ENCODE data around the gene FIBCD1. TPM values are rescaled to one million over a fixed set of nuclear protein-coding genes. Genes with fewer than 3 reads are reported as not detected.

FIBCD1 gene
- total and polyA plus RNA-seq, 12 donors, result 0.11 to 55.7 (median 18.3) TPM

GRCh38 chr9:130947618-130948140, 8.6 kb upstream of the FIBCD1 start:
- H3K4me3 ChIP-seq, result no peak overlapping the region
- intact Hi-C loops (cut with DNase I), result no loop called here
- H3K4me1 ChIP-seq (replicated peaks in 1 of 2), result no peaks in the 10 kb centered on the region
- WGBS, 4 donors, result 73 to 85% (median 76%) methylated on average over 5 to 13 of the region's 13 CpGs
- DNase-seq, result no peak
- TF ChIP-seq POLR2A (IDR thresholded peaks at IDR 0.05), result no peak
- TF ChIP-seq CTCF (IDR thresholded peaks at IDR 0.05), result no peak
- no peaks in the 10 kb centered on the region for H3K36me3 ChIP-seq (replicated peaks in 1 of 2)
- no peak overlapping the region for H3K27ac ChIP-seq
- peaks cover 1% of the 10 kb centered on the region for H3K27me3 ChIP-seq
- no peaks in the 10 kb centered on the region for H3K9me3 ChIP-seq (replicated peaks in 1 of 3)

- Histone ChIP-seq H3K27me3 (peaks cover 8% of the 10 kb centered on the region), H3K9me3 (replicated peaks in 1 of 3) (no peaks in the 10 kb centered on the region), H3K27ac (no peak overlapping the region), H3K36me3 (replicated peaks in 1 of 2) (no peaks in the 10 kb centered on the region), H3K4me1 (replicated peaks in 1 of 2) (no peaks in the 10 kb centered on the region), H3K4me3 (no peak overlapping the region)
- intact Hi-C loops (cut with DNase I), result no loop called here
- 60 to 69% (median 65%) methylated on average over 14 to 16 of the region's 16 CpGs for WGBS, 4 donors
- no peak for DNase-seq
- TF ChIP-seq POLR2A (IDR thresholded peaks at IDR 0.05) (no peak), CTCF (IDR thresholded peaks at IDR 0.05) (no peak)
These were observed 7.9 kb upstream of the FIBCD1 start for GRCh38 chr9:130946766-130947617.

GRCh38 chr9:130945173-130945572, 6.1 kb upstream of the FIBCD1 start:
- H3K27me3 ChIP-seq, result peaks cover 14% of the 10 kb centered on the region
- intact Hi-C loops (cut with DNase I), result no loop called here
- no peak overlapping the region for H3K27ac ChIP-seq
- no peak for DNase-seq
- H3K9me3 ChIP-seq (replicated peaks in 1 of 3), result no peaks in the 10 kb centered on the region
- TF ChIP-seq POLR2A (IDR thresholded peaks at IDR 0.05), result no peak
- no peak for TF ChIP-seq CTCF (IDR thresholded peaks at IDR 0.05)
- no peaks in the 10 kb centered on the region for H3K36me3 ChIP-seq (replicated peaks in 1 of 2)
- H3K4me3 ChIP-seq, result no peak overlapping the region
- WGBS, 4 donors, result 88 to 93% (median 90%) methylated on average over 9 of the region's 9 CpGs
- H3K4me1 ChIP-seq (replicated peaks in 1 of 2), result no peaks in the 10 kb centered on the region

- peaks cover 19% of the 10 kb centered on the region for H3K27me3 ChIP-seq
These were observed 5.5 kb upstream of the FIBCD1 start for GRCh38 chr9:130944510-130945058.

More at GRCh38 chr9:130944510-130945058, 5.5 kb upstream of the FIBCD1 start:
- intact Hi-C loops (cut with DNase I), result loop anchor here (5.0 kb wide), 2 partner anchors 77 to 247 kb away; no protein-coding TSS in a partner anchor
- TF ChIP-seq CTCF (IDR thresholded peaks at IDR 0.05), result no peak
- no peak for TF ChIP-seq POLR2A (IDR thresholded peaks at IDR 0.05)
- Histone ChIP-seq H3K27ac (no peak overlapping the region), H3K9me3 (replicated peaks in 1 of 3) (no peaks in the 10 kb centered on the region), H3K4me1 (replicated peaks in 1 of 2) (peaks cover 0 to 1% of the 10 kb centered on the region in 2 donors), H3K36me3 (replicated peaks in 1 of 2) (no peaks in the 10 kb centered on the region), H3K4me3 (no peak overlapping the region)
- no peak for DNase-seq
- WGBS, 4 donors, result 36 to 65% (median 53%) methylated on average over 3 of the region's 3 CpGs
